Measurements from ENCODE around the gene PLXNA2.

The PLXNA2 gene

DNA sequence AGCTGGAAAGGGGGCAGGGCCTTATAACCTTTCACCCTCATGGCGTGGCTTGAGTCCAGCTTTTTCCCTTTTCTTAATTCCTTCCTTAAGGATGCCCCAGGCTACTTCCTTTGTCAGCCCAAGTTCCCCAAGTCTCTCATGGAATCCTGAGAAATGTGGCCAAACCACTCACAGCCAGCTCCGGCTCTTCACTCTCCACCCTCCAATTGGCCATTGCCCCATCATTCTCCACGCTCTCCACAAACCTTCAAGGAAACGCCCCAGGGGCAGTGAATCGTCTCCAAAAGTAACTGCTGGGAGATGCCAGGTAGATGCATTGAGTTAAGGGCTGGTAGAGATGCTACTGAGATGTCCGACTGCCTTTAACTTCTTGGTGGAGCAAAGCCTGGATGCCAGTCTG is 219.8 kb downstream of the PLXNA2 start:
- TF ChIP-seq, protein P1, sequence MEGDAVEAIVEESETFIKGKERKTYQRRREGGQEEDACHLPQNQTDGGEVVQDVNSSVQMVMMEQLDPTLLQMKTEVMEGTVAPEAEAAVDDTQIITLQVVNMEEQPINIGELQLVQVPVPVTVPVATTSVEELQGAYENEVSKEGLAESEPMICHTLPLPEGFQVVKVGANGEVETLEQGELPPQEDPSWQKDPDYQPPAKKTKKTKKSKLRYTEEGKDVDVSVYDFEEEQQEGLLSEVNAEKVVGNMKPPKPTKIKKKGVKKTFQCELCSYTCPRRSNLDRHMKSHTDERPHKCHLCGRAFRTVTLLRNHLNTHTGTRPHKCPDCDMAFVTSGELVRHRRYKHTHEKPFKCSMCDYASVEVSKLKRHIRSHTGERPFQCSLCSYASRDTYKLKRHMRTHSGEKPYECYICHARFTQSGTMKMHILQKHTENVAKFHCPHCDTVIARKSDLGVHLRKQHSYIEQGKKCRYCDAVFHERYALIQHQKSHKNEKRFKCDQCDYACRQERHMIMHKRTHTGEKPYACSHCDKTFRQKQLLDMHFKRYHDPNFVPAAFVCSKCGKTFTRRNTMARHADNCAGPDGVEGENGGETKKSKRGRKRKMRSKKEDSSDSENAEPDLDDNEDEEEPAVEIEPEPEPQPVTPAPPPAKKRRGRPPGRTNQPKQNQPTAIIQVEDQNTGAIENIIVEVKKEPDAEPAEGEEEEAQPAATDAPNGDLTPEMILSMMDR (IDR thresholded peaks at IDR 0.05), result no peak

DNA sequence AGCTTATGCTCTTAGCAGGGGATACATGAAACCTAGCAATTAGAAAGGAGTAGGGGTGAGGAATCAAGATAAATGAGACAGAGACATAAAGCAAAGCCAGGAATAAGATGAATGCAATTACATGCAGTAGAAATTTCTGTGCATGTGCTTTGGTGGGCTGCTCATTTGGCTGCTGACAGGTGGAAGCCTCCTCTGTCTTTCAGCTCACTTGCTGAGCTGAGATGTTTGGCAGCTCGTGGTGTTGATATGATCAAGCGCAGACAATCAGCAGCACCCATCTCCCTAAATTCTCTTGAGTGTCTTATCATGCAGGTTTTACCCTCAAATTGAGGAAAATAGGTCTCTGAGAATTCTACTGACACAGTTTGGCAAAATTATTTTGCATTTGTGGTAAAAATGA is 224.9 kb downstream of the PLXNA2 start:
- TF ChIP-seq, protein P1 (IDR thresholded peaks at IDR 0.05), result no peak

DNA sequence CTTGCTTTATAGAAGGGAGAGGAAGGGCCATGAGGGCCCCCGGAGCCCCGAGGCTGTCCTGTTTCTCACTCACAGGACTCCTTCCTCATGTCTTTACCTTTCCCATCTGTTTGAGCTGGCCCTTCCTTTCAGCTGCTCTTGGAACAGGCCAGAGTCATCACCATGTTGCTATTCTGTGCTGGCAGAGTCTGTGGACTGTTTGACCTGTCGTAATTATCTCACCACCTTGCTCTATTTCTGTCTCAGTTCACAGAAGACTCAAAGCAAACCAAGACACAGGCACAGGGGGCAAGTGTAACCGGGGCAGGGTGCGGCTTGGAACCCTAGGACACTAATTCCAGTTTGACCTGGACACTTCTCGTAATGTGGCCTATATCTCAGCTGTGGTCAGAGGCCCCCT is 228.9 kb downstream of the PLXNA2 start:
- TF ChIP-seq, protein P1 (IDR thresholded peaks at IDR 0.05), result no peak

DNA sequence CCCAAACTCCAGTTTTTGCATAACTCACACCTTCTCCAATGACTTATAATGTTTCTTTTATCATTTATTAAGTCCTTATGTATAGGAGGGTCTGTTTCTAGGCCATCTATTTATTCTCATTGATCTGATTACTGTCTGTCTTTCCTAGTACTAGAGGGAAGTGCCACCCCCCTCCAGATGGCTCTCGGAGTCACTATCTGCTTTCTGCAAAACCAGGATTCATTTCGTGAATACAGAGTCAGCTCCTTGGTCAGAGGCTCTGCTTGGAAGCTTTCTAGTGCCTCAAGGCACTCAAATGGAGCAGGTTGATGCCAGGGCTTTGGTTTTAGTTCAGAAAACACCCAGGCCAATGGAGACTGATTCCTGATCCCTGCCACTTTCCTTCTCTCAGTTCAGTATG is 231.0 kb downstream of the PLXNA2 start:
- TF ChIP-seq, protein P1 (IDR thresholded peaks at IDR 0.05), result no peak

DNA sequence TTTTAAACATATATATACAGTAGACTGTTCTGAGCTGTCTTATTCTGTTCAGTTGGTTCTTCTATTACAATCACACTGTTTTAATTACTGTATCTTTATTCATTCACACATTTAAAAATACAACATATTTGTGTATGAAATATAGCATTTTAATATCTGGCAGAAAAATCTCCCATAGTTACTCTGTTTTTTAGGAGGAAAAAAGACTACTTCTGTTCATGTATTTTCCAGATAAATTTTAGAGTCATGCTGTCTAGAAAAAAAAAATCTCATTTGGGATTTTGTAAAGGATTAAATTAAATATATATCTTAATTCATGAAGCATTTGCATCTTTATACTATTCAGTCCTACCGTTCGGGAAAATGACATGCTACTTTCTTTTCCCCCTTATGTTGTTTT is 231.5 kb downstream of the PLXNA2 start:
- TF ChIP-seq, protein P1 (IDR thresholded peaks at IDR 0.05), result no peak

DNA sequence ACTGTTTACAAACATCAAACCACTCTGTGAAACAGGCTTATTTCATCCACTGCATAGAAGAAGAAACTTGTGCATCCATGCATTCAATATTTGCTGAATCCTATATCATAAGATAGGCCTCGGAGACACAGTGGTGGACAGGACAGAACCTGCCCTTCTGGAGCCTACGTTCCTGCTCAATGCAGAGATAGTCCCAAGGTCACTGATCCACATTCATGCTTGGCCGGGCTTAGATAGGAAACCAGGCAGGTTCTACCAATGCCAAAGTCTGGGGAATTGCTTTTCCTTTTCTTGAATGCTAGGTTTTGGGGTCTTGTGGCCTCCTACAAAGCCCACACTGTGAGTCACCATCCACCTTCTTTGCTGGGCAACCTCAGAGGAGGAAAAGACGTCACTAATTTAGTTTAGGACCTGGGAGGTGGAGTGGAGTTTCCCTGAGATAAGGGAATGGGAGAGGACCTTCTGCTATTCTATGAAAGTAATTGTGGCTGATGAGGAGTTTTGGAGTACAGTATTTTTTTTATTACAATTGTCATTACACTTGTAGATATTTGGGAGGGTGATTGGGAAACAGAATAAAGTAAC is 233.6 kb downstream of the PLXNA2 start:
- TF ChIP-seq, protein P1 (IDR thresholded peaks at IDR 0.05), result no peak

DNA sequence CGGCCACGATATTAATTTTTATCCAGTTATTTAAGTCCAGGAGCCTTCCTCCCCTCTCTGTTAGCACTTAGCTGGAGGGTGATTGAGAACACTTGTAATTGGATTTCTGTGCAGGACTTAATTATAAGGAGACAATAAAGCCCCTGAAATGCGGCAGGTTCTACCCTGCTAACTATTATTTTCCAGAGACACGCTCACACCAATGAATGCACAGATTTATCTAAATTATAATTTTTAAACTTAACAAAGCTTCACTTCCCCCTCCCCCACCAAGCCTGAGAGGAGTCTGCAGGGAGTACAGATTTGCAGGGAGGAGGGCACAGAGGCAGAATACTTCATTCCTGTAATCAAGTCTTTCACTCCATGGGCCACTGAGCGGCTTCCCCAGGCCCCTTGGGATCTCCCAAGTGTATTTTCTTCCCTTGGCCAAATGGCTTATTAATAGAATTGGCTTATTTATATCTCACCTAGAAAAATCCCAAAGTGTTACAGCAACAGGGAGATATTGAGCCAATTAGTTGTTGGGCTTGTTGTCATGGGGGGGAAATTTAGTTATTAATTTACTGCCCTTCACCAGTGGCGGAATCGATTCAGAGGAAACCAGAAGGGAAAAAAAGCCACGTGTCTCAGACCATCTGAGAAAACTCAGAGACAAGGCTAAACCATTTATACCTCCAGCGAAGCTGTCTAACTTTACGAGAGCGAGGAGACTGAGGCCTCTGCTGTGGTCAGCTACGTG is 234.3 kb downstream of the PLXNA2 start:
- TF ChIP-seq, protein P1 (IDR thresholded peaks at IDR 0.05), result no peak

All from LNCAP (cell line).